Astrocyte of the cerebellum (primary cell): ENCODE measurements around the gene MRPS2.

Source experiments
- DNase-seq: peaks from one replicate; pipeline ENCODE4 v3.0.0-alpha.2; 2011; ENCODE audit warnings: low read depth
- H3K4me3 ChIP-seq: 2 replicates; pipeline ENCODE4 v1.5.1; 2011; ENCODE audit warnings: mild to moderate bottlenecking, low read depth, low read length, moderate library complexity
- CTCF ChIP-seq: IDR thresholded peaks from 2 replicates; pipeline ENCODE4 v1.5.1; 2012; ENCODE audit warnings: low read length, low read depth, moderate library complexity, mild to moderate bottlenecking; ENCODE audit errors: missing control alignments
- in situ Hi-C: cut with HindIII; loops from 2 replicates; pipeline ENCODE4 v1.10.0; 2017; ENCODE audit warnings: low sequenced_read_pairs

Gene MRPS2

GRCh38 chr9:135491764-135492163 is 8.7 kb upstream of the MRPS2 start:
- no peak for DNase-seq
- H3K4me3 ChIP-seq: no peak overlapping the region
- no peak for TF ChIP-seq CTCF
- in situ Hi-C loops: no loop called here

GRCh38 chr9:135492886-135493669 is 7.4 kb upstream of the MRPS2 start:
- TF ChIP-seq CTCF: no peak
- no peak for DNase-seq
- in situ Hi-C loops: no loop called here
- no peak overlapping the region for H3K4me3 ChIP-seq

- no peak for DNase-seq
- in situ Hi-C loops: no loop called here
- no peak for TF ChIP-seq CTCF
- no peak overlapping the region for H3K4me3 ChIP-seq
These were observed 5.5 kb upstream of the MRPS2 start for GRCh38 chr9:135494791-135495559.

- H3K4me3 ChIP-seq: no peak overlapping the region
- TF ChIP-seq CTCF: no peak
- DNase-seq: no peak
- in situ Hi-C loops: no loop called here
These were observed 1.9 kb upstream of the MRPS2 start for GRCh38 chr9:135498381-135499126.

- in situ Hi-C loops: loop anchor here (10.0 kb wide), 1 partner anchor 215 kb away; no protein-coding TSS in a partner anchor
- DNase-seq: peak; percentile 62
- TF ChIP-seq CTCF: no peak
- peak overlapping the region; percentile 87 for H3K4me3 ChIP-seq
These were observed 984 bp upstream of the MRPS2 start for GRCh38 chr9:135499326-135500070.

GRCh38 chr9:135500071-135500524 is 384 bp upstream of the MRPS2 start:
- TF ChIP-seq CTCF: no peak
- in situ Hi-C loops: loop anchor here (10.0 kb wide), 1 partner anchor 215 kb away; no protein-coding TSS in a partner anchor
- no peak for DNase-seq
- peak overlapping the region; percentile 87 for H3K4me3 ChIP-seq
